ENCODE measurements around the gene OMP. TPM values are rescaled to one million over a fixed set of nuclear protein-coding genes. Genes with fewer than 3 reads are reported as not detected.

OMP gene
- total and polyA plus RNA-seq, 2 donors (not counting 3 experiments of a cell fraction or from before 2014, with no cell fraction given) = 0.80 TPM; not detected in 1

- POLR2A ChIA-PET = no interaction called here
- no peak overlapping the region for H3K27ac ChIP-seq (ENCODE audit: insufficient read depth, low read depth, low read length)
- no peaks in the 10 kb centered on the region for H3K36me3 ChIP-seq (ENCODE audit: control insufficient read depth in 2 of 2, extremely low read depth in 1 of 2, insufficient read depth in 2 of 2, low read length in 2 of 2)
- no peak overlapping the region for H3K4me2 ChIP-seq (ENCODE audit: insufficient read depth, low read length)
- no peak for FAIRE-seq
- no peak overlapping the region for H2AFZ ChIP-seq (ENCODE audit: low read depth, low read length)
- dilution Hi-C loops (cut with MboI; ENCODE audit: extremely low pct_ligation_motif_present, low sequenced_read_pairs) = no loop called here
- no TSS peak for BruUV-seq (replicated peaks)
- intact Hi-C loops (cut with micrococcal nuclease) = no loop called here
- no peak for DNase-seq (ENCODE audit: low read depth, low spot score)
- H3K4me1 ChIP-seq (ENCODE audit: control insufficient read depth, extremely low read depth, insufficient read depth, low read length) = no peaks in the 10 kb centered on the region
- no peaks in the 10 kb centered on the region for H3K79me2 ChIP-seq (ENCODE audit: control insufficient read depth, insufficient read depth, low read length)
- H3K9me1 ChIP-seq (replicated peaks; ENCODE audit: control insufficient read depth, extremely low read depth, insufficient read depth, low read length) = no peaks in the 10 kb centered on the region
- CTCF ChIA-PET = interaction anchor here (1.0 to 2.3 kb wide), 3 partner anchors 10 to 33 kb away, joined by 3 to 10 read pairs (median 3); no protein-coding TSS in a partner anchor
- H3K4me3 ChIP-seq (replicated peaks in 1 of 3; ENCODE audit: insufficient read depth in 1 of 3, low read depth in 1 of 3, low read length in 3 of 3) = no peak overlapping the region
- H3K27me3 ChIP-seq (ENCODE audit: control insufficient read depth in 2 of 2, insufficient read depth in 2 of 2, low read length in 2 of 2) = peaks cover 4 to 9% of the 10 kb centered on the region in 2 experiments
- H4K20me1 ChIP-seq (replicated peaks; ENCODE audit: control insufficient read depth, extremely low read depth, insufficient read depth, low read length) = no peaks in the 10 kb centered on the region
- no peak overlapping the region for H3K9ac ChIP-seq (replicated peaks; ENCODE audit: extremely low read depth, insufficient read depth, low read length)
- no peak for TF ChIP-seq MAX (IDR thresholded peaks at IDR 0.05; ENCODE audit: insufficient read depth, insufficient read length)
- no peak for TF ChIP-seq CTCF (IDR thresholded peaks at IDR 0.05; ENCODE audit: extremely low read depth in 1 of 2, insufficient read depth in 1 of 2, low read depth in 1 of 2, low read length in 2 of 2)
- H3K9me3 ChIP-seq (replicated peaks; ENCODE audit: control insufficient read depth, insufficient read depth, low read length) = no peaks in the 10 kb centered on the region
Observed at GRCh38 chr11:77057938-77058474, 44.6 kb upstream of the OMP start.

- H3K27me3 ChIP-seq (ENCODE audit: control insufficient read depth in 2 of 2, insufficient read depth in 2 of 2, low read length in 2 of 2) = peaks cover 4 to 9% of the 10 kb centered on the region in 2 experiments
- no peaks in the 10 kb centered on the region for H3K4me1 ChIP-seq (ENCODE audit: control insufficient read depth, extremely low read depth, insufficient read depth, low read length)
- H3K9me1 ChIP-seq (replicated peaks; ENCODE audit: control insufficient read depth, extremely low read depth, insufficient read depth, low read length) = no peaks in the 10 kb centered on the region
- no peaks in the 10 kb centered on the region for H3K36me3 ChIP-seq (ENCODE audit: control insufficient read depth in 2 of 2, extremely low read depth in 1 of 2, insufficient read depth in 2 of 2, low read length in 2 of 2)
- TF ChIP-seq POLR2A (IDR thresholded peaks at IDR 0.05; ENCODE audit: low read depth, low read length) (no peak), GATA2 (IDR thresholded peaks at IDR 0.05; ENCODE audit: insufficient read depth, insufficient read length, low read depth, low read length) (no peak)
- FAIRE-seq = no peak
- no peaks in the 10 kb centered on the region for H3K79me2 ChIP-seq (ENCODE audit: control insufficient read depth, insufficient read depth, low read length)
- H3K9me3 ChIP-seq (replicated peaks; ENCODE audit: control insufficient read depth, insufficient read depth, low read length) = no peaks in the 10 kb centered on the region
- no peak overlapping the region for H3K27ac ChIP-seq (ENCODE audit: insufficient read depth, low read depth, low read length)
- H3K4me2 ChIP-seq (ENCODE audit: insufficient read depth, low read length) = no peak overlapping the region
- DNase-seq (ENCODE audit: low read depth, low spot score) = no peak
- H3K4me3 ChIP-seq (replicated peaks in 1 of 3; ENCODE audit: insufficient read depth in 1 of 3, low read depth in 1 of 3, low read length in 3 of 3) = no peak overlapping the region
- no peak overlapping the region for H2AFZ ChIP-seq (ENCODE audit: low read depth, low read length)
- ChIA-PET POLR2A (no interaction called here), CTCF (interaction anchor here (1.1 to 2.3 kb wide), 2 partner anchors 11 to 32 kb away, joined by 3 to 10 read pairs; no protein-coding TSS in a partner anchor)
- H4K20me1 ChIP-seq (replicated peaks; ENCODE audit: control insufficient read depth, extremely low read depth, insufficient read depth, low read length) = no peaks in the 10 kb centered on the region
- intact Hi-C loops (cut with micrococcal nuclease) (no loop called here), dilution Hi-C loops (cut with MboI; ENCODE audit: extremely low pct_ligation_motif_present, low sequenced_read_pairs) (no loop called here)
- no TSS peak for BruUV-seq (replicated peaks)
- no peak overlapping the region for H3K9ac ChIP-seq (replicated peaks; ENCODE audit: extremely low read depth, insufficient read depth, low read length)
Observed at GRCh38 chr11:77058900-77059299, 43.7 kb upstream of the OMP start.

All from endothelial cell of umbilical vein (primary cell).